Astrocyte (in vitro differentiated cells and primary cell): ENCODE measurements around the gene VPS37C. TPM values are rescaled to one million over a fixed set of nuclear protein-coding genes. Genes with fewer than 3 reads are reported as not detected.
A peak's percentile ranks its signal among the peaks of the same experiment; 100 is the strongest.

ENCODE experiments used
- DNase-seq: peaks from one replicate; pipeline ENCODE4 v3.0.0-alpha.2; 2010; ENCODE audit warnings: low read depth
- FAIRE-seq: peaks from 2 replicates; lab custom pipeline; 2011; peaks lifted over from hg19 to GRCh38; lab: Jason Lieb, UNC
- H2AFZ ChIP-seq: 2 replicates; pipeline ENCODE4 v1.6.0; 2012; ENCODE audit warnings: low read depth, low read length, inconsistent platforms
- H3K27ac ChIP-seq: 2 replicates; pipeline ENCODE4 v1.5.1; 2011; ENCODE audit warnings: low read depth, low read length, inconsistent platforms
- H3K27me3 ChIP-seq: 2 replicates; pipeline ENCODE4 v1.6.0; 2011; ENCODE audit warnings: low read length, inconsistent platforms; ENCODE audit not compliant: insufficient read depth
- H3K36me3 ChIP-seq: 2 replicates; pipeline ENCODE4 v1.5.1; 2011; ENCODE audit warnings: low read length, inconsistent platforms; ENCODE audit not compliant: insufficient read depth
- H3K4me1 ChIP-seq: 2 replicates; pipeline ENCODE4 v1.5.1; 2011; ENCODE audit warnings: low read length, inconsistent platforms; ENCODE audit not compliant: insufficient read depth
- H3K4me2 ChIP-seq: 2 replicates; pipeline ENCODE4 v1.6.0; 2012; ENCODE audit warnings: low read length, inconsistent platforms
- H3K4me3 ChIP-seq: 2 replicates; pipeline ENCODE4 v1.5.1; 2011; ENCODE audit warnings: low read depth, mild to moderate bottlenecking, low read length, inconsistent platforms; ENCODE audit not compliant: insufficient read depth
- H3K79me2 ChIP-seq: 2 replicates; pipeline ENCODE4 v1.6.0; 2012; ENCODE audit warnings: mild to moderate bottlenecking, low read length, inconsistent platforms; ENCODE audit not compliant: insufficient read depth
- H3K9ac ChIP-seq: 2 replicates; pipeline ENCODE4 v1.6.0; 2012; ENCODE audit warnings: mild to moderate bottlenecking, low read length, inconsistent platforms
- H3K9me3 ChIP-seq: 2 replicates; pipeline ENCODE4 v1.5.1; 2012; ENCODE audit warnings: low read depth, mild to moderate bottlenecking, low read length, inconsistent platforms; ENCODE audit not compliant: insufficient read depth
- H4K20me1 ChIP-seq: 2 replicates; pipeline ENCODE4 v1.6.0; 2012; ENCODE audit warnings: low read length, inconsistent platforms; ENCODE audit not compliant: insufficient read depth
- H3K27ac Mint-ChIP-seq: one replicate; pipeline ENCODE4 v1.8.0; 2021; ENCODE audit warnings: mild to moderate bottlenecking, mixed read lengths; ENCODE audit not compliant: unreplicated experiment
- H3K27me3 Mint-ChIP-seq: one replicate; pipeline ENCODE4 v1.8.0; 2021; ENCODE audit warnings: low read depth, mixed read lengths; ENCODE audit not compliant: unreplicated experiment
- H3K36me3 Mint-ChIP-seq: one replicate; pipeline ENCODE4 v1.8.0; 2021; ENCODE audit warnings: low read depth, mixed read lengths; ENCODE audit not compliant: unreplicated experiment
- H3K4me1 Mint-ChIP-seq: one replicate; pipeline ENCODE4 v1.8.0; 2021; ENCODE audit warnings: low read depth, mixed read lengths; ENCODE audit not compliant: unreplicated experiment
- H3K4me3 Mint-ChIP-seq: one replicate; pipeline ENCODE4 v1.8.0; 2021; ENCODE audit warnings: mild to moderate bottlenecking, moderate library complexity, mixed read lengths; ENCODE audit not compliant: unreplicated experiment
- H3K9me3 Mint-ChIP-seq: one replicate; pipeline ENCODE4 v1.8.0; 2021; ENCODE audit warnings: mild to moderate bottlenecking, mixed read lengths; ENCODE audit not compliant: unreplicated experiment
- CTCF ChIP-seq: IDR thresholded peaks from 2 replicates; pipeline ENCODE4 v1.5.1; 2011; ENCODE audit warnings: low read depth, mild to moderate bottlenecking, inconsistent platforms, low read length, moderate library complexity; ENCODE audit not compliant: insufficient read depth
- EZH2 ChIP-seq: IDR thresholded peaks from 2 replicates; pipeline ENCODE4 v1.6.1; 2012; ENCODE audit warnings: mild to moderate bottlenecking, low read length, inconsistent platforms; ENCODE audit not compliant: insufficient read depth
- total RNA-seq: library from RNA; stranded (reverse); gene quantifications from 2 replicates; pipeline ENCODE4 v1.2.1, GENCODE V29; 2021

The VPS37C gene
- total RNA-seq, 1 donor from 2014 or later: 18.1 TPM

GRCh38 chr11:61120706-61121191, 40.5 kb downstream of the VPS37C start:
- Mint-ChIP-seq H3K27ac (no peak overlapping the region), H3K27me3 (peaks cover 32% of the 10 kb centered on the region), H3K36me3 (peaks cover 3% of the 10 kb centered on the region), H3K4me1 (no peaks in the 10 kb centered on the region), H3K4me3 (no peak overlapping the region), H3K9me3 (peaks cover 6% of the 10 kb centered on the region)
- H3K4me1 ChIP-seq: no peaks in the 10 kb centered on the region
- H3K27ac ChIP-seq: no peak overlapping the region
- DNase-seq: peak; percentile 27
- FAIRE-seq: no peak
- H3K79me2 ChIP-seq: no peaks in the 10 kb centered on the region
- no peaks in the 10 kb centered on the region for H4K20me1 ChIP-seq
- H3K4me3 ChIP-seq: no peak overlapping the region
- H2AFZ ChIP-seq: no peak overlapping the region
- H3K9ac ChIP-seq: no peak overlapping the region
- TF ChIP-seq CTCF (no peak), EZH2 (no peak)
- H3K9me3 ChIP-seq: no peaks in the 10 kb centered on the region
- H3K36me3 ChIP-seq: no peaks in the 10 kb centered on the region
- H3K27me3 ChIP-seq: peaks cover 12% of the 10 kb centered on the region
- H3K4me2 ChIP-seq: no peak overlapping the region

- H3K4me3 Mint-ChIP-seq: no peak overlapping the region
- H3K27me3 ChIP-seq: peaks cover 6% of the 10 kb centered on the region
Measured at GRCh38 chr11:61120099-61120705, 41.0 kb downstream of the VPS37C start.

More at GRCh38 chr11:61120099-61120705, 41.0 kb downstream of the VPS37C start:
- no peaks in the 10 kb centered on the region for H4K20me1 ChIP-seq
- no peaks in the 10 kb centered on the region for H3K4me1 ChIP-seq
- FAIRE-seq (no peak), DNase-seq (no peak)
- Mint-ChIP-seq H3K36me3 (peaks cover 3% of the 10 kb centered on the region), H3K9me3 (peaks cover 6% of the 10 kb centered on the region), H3K4me1 (no peaks in the 10 kb centered on the region), H3K27me3 (peaks cover 31% of the 10 kb centered on the region), H3K27ac (no peak overlapping the region)
- H3K9ac ChIP-seq: no peak overlapping the region
- H3K79me2 ChIP-seq: no peaks in the 10 kb centered on the region
- no peak overlapping the region for H2AFZ ChIP-seq
- H3K4me3 ChIP-seq: no peak overlapping the region
- no peak for TF ChIP-seq EZH2
- TF ChIP-seq CTCF: no peak
- no peaks in the 10 kb centered on the region for H3K9me3 ChIP-seq
- no peak overlapping the region for H3K4me2 ChIP-seq
- no peaks in the 10 kb centered on the region for H3K36me3 ChIP-seq
- no peak overlapping the region for H3K27ac ChIP-seq
